AG04449 (cell line): ENCODE results near the gene HID1.
"Not testable (repeated sequence)": the region's sequence is repeated elsewhere in the genome, so short reads cannot be mapped to it uniquely, and the experiment has no call there.

Source experiments
- CTCF ChIA-PET: fragments of 350-600 bp; formaldehyde crosslinking; extraction: SDS; loops from one replicate; lab custom pipeline; 2021; ENCODE audit warnings: antibody characterized with exemption; lab: Yijun Ruan, JAX
- POLR2A ChIA-PET: fragments of 400-600, 350-600 bp; formaldehyde crosslinking; extraction: SDS; loops from one replicate; lab custom pipeline; 2020; ENCODE audit warnings: antibody characterized with exemption, inconsistent platforms; lab: Yijun Ruan, JAX
- DNase-seq: peaks from one replicate; pipeline ENCODE4 v3.0.0-alpha.2; 2010; ENCODE audit warnings: low read depth, low spot score
- H3K4me3 ChIP-seq: 2 replicates; pipeline ENCODE4 v1.5.1; 2011; ENCODE audit warnings: low read depth, mild to moderate bottlenecking, control low read depth, low read length
- CTCF ChIP-seq: IDR thresholded peaks from one replicate; pipeline ENCODE4 v1.5.1; 2011; ENCODE audit warnings: mild to moderate bottlenecking, moderate library complexity, low read length, control low read depth, inconsistent platforms; ENCODE audit not compliant: insufficient read depth; ENCODE audit errors: missing control alignments

Gene HID1

GRCh38 chr17:74916851-74917199 is 55.7 kb downstream of the HID1 start:
- no peak overlapping the region for H3K4me3 ChIP-seq
- POLR2A ChIA-PET = no interaction called here
- CTCF ChIA-PET = no interaction called here
- no peak for TF ChIP-seq CTCF
- no peak for DNase-seq

GRCh38 chr17:74916136-74916850 is 56.3 kb downstream of the HID1 start:
- ChIA-PET POLR2A (no interaction called here), CTCF (no interaction called here)
- H3K4me3 ChIP-seq = no peak overlapping the region
- no peak for DNase-seq
- no peak for TF ChIP-seq CTCF

GRCh38 chr17:74911423-74911822 is 61.1 kb downstream of the HID1 start:
- POLR2A ChIA-PET, CTCF ChIA-PET: not testable (repeated sequence)

GRCh38 chr17:74909097-74909496 is 63.5 kb downstream of the HID1 start:
- CTCF ChIA-PET = interaction anchor here (1.1 kb wide), 1 partner anchor 52 kb away, joined by 3 read pairs; no protein-coding TSS in a partner anchor
- DNase-seq, H3K4me3 ChIP-seq, POLR2A ChIA-PET: not testable (repeated sequence)

More at GRCh38 chr17:74911423-74911822, 61.1 kb downstream of the HID1 start:
- not testable (repeated sequence) for DNase-seq, H3K4me3 ChIP-seq

GRCh38 chr17:74907012-74907411 is 65.5 kb downstream of the HID1 start:
- ChIA-PET CTCF (no interaction called here), POLR2A (no interaction called here)
- TF ChIP-seq CTCF = no peak
- H3K4me3 ChIP-seq = no peak overlapping the region
- DNase-seq = no peak

- POLR2A ChIA-PET, DNase-seq, CTCF ChIA-PET, H3K4me3 ChIP-seq: not testable (repeated sequence)
Observed at GRCh38 chr17:74906214-74906793, 66.3 kb downstream of the HID1 start.

- TF ChIP-seq CTCF = no peak
- ChIA-PET POLR2A (no interaction called here), CTCF (no interaction called here)
- DNase-seq = no peak
- H3K4me3 ChIP-seq = no peak overlapping the region
Observed at GRCh38 chr17:74904687-74905409, 67.7 kb downstream of the HID1 start.
